Left renal cortex interstitium (tissue), 4 donors: ENCODE results near the gene PCDH10. TPM values are rescaled to one million over a fixed set of nuclear protein-coding genes. Genes with fewer than 3 reads are reported as not detected.
"Not testable (repeated sequence)": the region's sequence is repeated elsewhere in the genome, so short reads cannot be mapped to it uniquely, and the experiment has no call there.

Source experiments
- DNase-seq, 4 donors: peaks; one replicate each; pipeline ENCODE4 v3.0.0-alpha.2; 2013; ENCODE audit warnings: low read depth in 4 of 4, low spot score in 2 of 4, missing footprints in 1 of 4
- polyA plus RNA-seq, 4 donors: library from polyadenylated mRNA; unstranded; fragments of 120-200 nt; gene quantifications; one replicate each; pipeline ENCODE4 v1.2.1, GENCODE V29; 2013; ENCODE audit not compliant: insufficient read length in 4 of 4

The PCDH10 gene
- polyA plus RNA-seq, 4 donors = 4.4 to 7.5 (median 5.0) TPM

- no peak for DNase-seq
These were observed 59.7 kb downstream of the PCDH10 start for GRCh38 chr4:133208694-133209285.

DNA sequence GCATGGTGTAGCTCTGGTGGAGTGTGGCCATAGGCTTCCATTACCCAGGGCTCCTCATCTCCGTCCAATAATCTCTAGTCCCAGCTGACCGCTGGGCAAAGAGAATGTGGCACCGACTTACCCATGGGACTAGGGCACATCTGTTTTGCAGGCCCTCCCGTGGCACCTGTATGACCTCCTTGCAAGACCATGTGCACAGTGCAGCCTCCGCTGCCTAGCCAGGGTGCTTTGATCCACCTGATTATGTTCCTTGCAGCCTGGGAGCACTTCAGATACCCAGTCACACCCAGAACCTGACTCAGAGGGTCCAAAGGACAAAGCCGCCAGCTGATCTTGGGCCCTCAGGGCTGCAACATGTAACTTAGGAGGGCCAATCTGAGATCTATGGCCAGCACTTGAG lies 84.8 kb downstream of the PCDH10 start:
- DNase-seq = no peak

DNA sequence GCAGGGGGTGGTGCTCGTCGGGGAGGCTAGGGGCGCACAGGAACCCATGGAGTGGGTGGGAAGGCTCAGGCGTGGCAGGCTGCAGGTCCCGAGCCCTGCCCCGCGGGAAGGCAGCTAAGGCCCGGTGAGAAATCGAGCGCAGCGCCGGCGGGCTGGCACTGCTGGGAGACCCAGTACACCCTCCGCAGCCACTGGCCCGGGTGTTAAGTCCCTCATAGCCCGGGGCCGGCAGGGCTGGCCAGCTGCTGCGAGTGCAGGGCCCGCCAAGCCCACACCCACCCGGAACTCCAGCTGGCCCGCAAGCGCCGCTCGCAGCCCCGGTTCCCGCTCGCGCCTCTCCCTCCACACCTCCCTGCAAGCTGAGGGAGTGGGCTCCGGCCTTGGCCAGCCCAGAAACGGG lies 91.4 kb downstream of the PCDH10 start:
- DNase-seq = not testable (repeated sequence)
